ENCODE measurements around the gene BCL7C. TPM values are rescaled to one million over a fixed set of nuclear protein-coding genes. Genes with fewer than 3 reads are reported as not detected.

BCL7C gene
- total and polyA plus RNA-seq, 2 of the 8 experiments (the other 6 are each of a cell fraction or from before 2014, with no cell fraction given), result 8.6 to 17.2 TPM

- Histone ChIP-seq H3K27me3 (replicated peaks in 1 of 4; ENCODE audit: control insufficient read depth in 3 of 4, extremely low read depth in 1 of 4, insufficient read depth in 3 of 4, low read length in 3 of 4) (no peaks in the 10 kb centered on the region), H2BK20ac (ENCODE audit: low read length) (no peak overlapping the region), H3K56ac (replicated peaks; ENCODE audit: insufficient read length, low read depth, low read length) (no peak overlapping the region), H4K20me1 (replicated peaks in 1 of 2; ENCODE audit: control insufficient read depth in 1 of 2, insufficient read depth in 2 of 2, low read length in 2 of 2) (peaks cover 0 to 5% of the 10 kb centered on the region in 2 experiments), H2BK12ac (ENCODE audit: low read depth, low read length) (no peak overlapping the region), H3K36me3 (ENCODE audit: control insufficient read depth in 2 of 4, insufficient read depth in 4 of 4, low read length in 3 of 4) (peaks cover 0 to 5% (median 0%) of the 10 kb centered on the region in 4 experiments; a peak in 3 of 8 replicates), H3K4me2 (ENCODE audit: insufficient read depth in 1 of 2, low read depth in 2 of 2, low read length in 2 of 2) (no peak overlapping the region), H3K23me2 (ENCODE audit: low read depth, low read length) (peaks cover 2% of the 10 kb centered on the region; the same call in 1 of the 2 replicates), H3K9ac (replicated peaks in 1 of 4; ENCODE audit: extremely low read depth in 1 of 4, low read depth in 3 of 4, low read length in 3 of 4) (no peak overlapping the region), H3K79me2 (ENCODE audit: control insufficient read depth in 1 of 2, insufficient read depth in 2 of 2, low read length in 2 of 2) (no peaks in the 10 kb centered on the region), H3K14ac (ENCODE audit: insufficient read length) (no peak overlapping the region), H2AK5ac (ENCODE audit: low read depth, low read length) (no peak overlapping the region), H2BK5ac (ENCODE audit: low read depth, low read length) (no peak overlapping the region), H4K5ac (ENCODE audit: insufficient read length, low read depth, low read length) (no peak overlapping the region), H3K18ac (ENCODE audit: extremely low read depth, low read length) (no peak overlapping the region), H3K27ac (ENCODE audit: low read depth, low read length) (no peak overlapping the region), H3K4me1 (replicated peaks in 1 of 4; ENCODE audit: control insufficient read depth in 3 of 4, insufficient read depth in 4 of 4, low read length in 3 of 4) (peaks cover 0 to 2% (median 1%) of the 10 kb centered on the region in 4 experiments; a peak in 5 of 7 replicates), H3K9me3 (ENCODE audit: insufficient read depth in 2 of 2, low read depth in 1 of 2, low read length in 1 of 2) (no peaks in the 10 kb centered on the region), H3K4ac (replicated peaks; ENCODE audit: insufficient read length, low read depth, low read length) (no peak overlapping the region), H4K91ac (replicated peaks; ENCODE audit: insufficient read length, low read length) (no peak overlapping the region), H2AFZ (ENCODE audit: low read length) (no peak overlapping the region), H3K4me3 (ENCODE audit: extremely low read depth in 1 of 4, insufficient read depth in 2 of 4, low read depth in 3 of 4, low read length in 4 of 4) (no peak overlapping the region), H3K79me1 (ENCODE audit: low read depth, low read length) (peaks cover 4% of the 10 kb centered on the region; the same call in 1 of the 2 replicates), H2BK15ac (ENCODE audit: low read length) (no peak overlapping the region), H2BK120ac (replicated peaks; ENCODE audit: low read depth, low read length) (no peak overlapping the region), H3K23ac (ENCODE audit: insufficient read length) (no peak overlapping the region), H4K8ac (ENCODE audit: extremely low read depth, insufficient read depth, low read length) (no peak overlapping the region)
- TF ChIP-seq NANOG (IDR thresholded peaks at IDR 0.05; ENCODE audit: insufficient read depth, low read depth, low read length, poor library complexity, severe bottlenecking) (no peak), RXRA (IDR thresholded peaks at IDR 0.05; ENCODE audit: insufficient read depth, low read depth, low read length) (no peak), CBX5 (IDR thresholded peaks at IDR 0.05; ENCODE audit: low read depth, low read length) (no peak), KDM5A (IDR thresholded peaks at IDR 0.05; ENCODE audit: low read length) (no peak), MAFK (IDR thresholded peaks at IDR 0.05; ENCODE audit: low read depth, low read length) (no peak), CREB1 (IDR thresholded peaks at IDR 0.05) (no peak)
- FAIRE-seq (no peak), DNase-seq (ENCODE audit: low read depth in 1 of 2, low spot score in 2 of 2) (no peak)
- ChIA-PET POLR2A (ENCODE audit: partially characterized antibody) (interaction anchor here (4.3 kb wide), 1 partner anchor 12 kb away, joined by 40 read pairs; no protein-coding TSS in a partner anchor), CTCF (ENCODE audit: partially characterized antibody) (interaction anchor here (0.8 to 2.5 kb wide), 2 partner anchors 12 to 44 kb away, joined by 3 to 10 read pairs; no protein-coding TSS in a partner anchor)
- 92% methylated on average over 8 of the region's 9 CpGs; no CpG with 5 or more reads in 1 of the 2 experiments for WGBS, 2 experiments (ENCODE audit: extremely low coverage in 1 of 2, insufficient coverage in 1 of 2, insufficient read length in 1 of 2, insufficient replicate concordance in 2 of 2, low coverage in 1 of 2, low lambda C conversion rate in 2 of 2, missing lambda C conversion rate in 1 of 2)
Observed at GRCh38 chr16:30887927-30888326, 6.0 kb downstream of the BCL7C start.
